H1 (cell line): ENCODE measurements around the gene WSCD2. TPM values are rescaled to one million over a fixed set of nuclear protein-coding genes. Genes with fewer than 3 reads are reported as not detected.

Experiments used
- CTCF ChIA-PET: fragments of 300-600 bp; sonication (Branson Sonifier 250); formaldehyde crosslinking; loops from one replicate; lab custom pipeline; 2021; ENCODE audit not compliant: partially characterized antibody; lab: Charles Lee
- POLR2A ChIA-PET: fragments of 300-600 bp; sonication (Branson Sonifier 250); formaldehyde crosslinking; loops from one replicate; lab custom pipeline; 2021; ENCODE audit warnings: inconsistent platforms; ENCODE audit not compliant: partially characterized antibody; lab: Charles Lee
- DNase-seq, 2 experiments: peaks; one replicate each; pipeline versions ENCODE4 v3.0.0 to v3.0.0-alpha.2; 2010 to 2022; ENCODE audit warnings: low spot score in 2 of 2, low read depth in 1 of 2, mixed read lengths in 1 of 2
- FAIRE-seq: peaks from 2 replicates; lab custom pipeline; 2011; peaks lifted over from hg19 to GRCh38; lab: Jason Lieb, UNC
- H2AFZ ChIP-seq: 2 replicates; pipeline ENCODE4 v1.8.1; 2012; ENCODE audit warnings: low read length, inconsistent platforms
- H2AK5ac ChIP-seq: 2 replicates; pipeline ENCODE4 v1.6.1; 2013; ENCODE audit warnings: low read depth, low read length
- H2BK120ac ChIP-seq: replicated peaks from 2 replicates; pipeline ENCODE3; 2013; ENCODE audit warnings: low read depth, low read length, inconsistent platforms
- H2BK12ac ChIP-seq: 2 replicates; pipeline ENCODE4 v1.6.1; 2013; ENCODE audit warnings: low read depth, low read length
- H2BK15ac ChIP-seq: 2 replicates; pipeline ENCODE4 v1.6.1; 2013; ENCODE audit warnings: low read length
- H2BK20ac ChIP-seq: 2 replicates; pipeline ENCODE4 v1.6.1; 2013; ENCODE audit warnings: low read length
- H2BK5ac ChIP-seq: 2 replicates; pipeline ENCODE4 v1.6.1; 2013; ENCODE audit warnings: low read depth, low read length
- H3K14ac ChIP-seq: 2 replicates; pipeline ENCODE4 v1.6.1; 2013; ENCODE audit warnings: inconsistent platforms; ENCODE audit not compliant: insufficient read length
- H3K18ac ChIP-seq: 2 replicates; pipeline ENCODE4 v1.6.1; 2013; ENCODE audit warnings: low read length; ENCODE audit errors: extremely low read depth
- H3K23ac ChIP-seq: 2 replicates; pipeline ENCODE4 v1.6.1; 2013; ENCODE audit warnings: inconsistent platforms; ENCODE audit not compliant: insufficient read length
- H3K23me2 ChIP-seq: 2 replicates; pipeline ENCODE4 v1.6.1; 2013; ENCODE audit warnings: low read depth, low read length
- H3K27ac ChIP-seq: 2 replicates; pipeline ENCODE4 v1.6.1; 2011; ENCODE audit warnings: low read depth, low read length, inconsistent platforms
- H3K27me3 ChIP-seq, 4 experiments: replicated peaks in 1 of 4; 1 replicate in 1 of 4; 2 replicates in 3 of 4; pipeline versions ENCODE4 v1.6.1 to v1.8.1; 2011 to 2013; ENCODE audit warnings: low read length in 3 of 4, mild to moderate bottlenecking in 3 of 4, inconsistent platforms in 2 of 4, mixed read lengths in 2 of 4, moderate library complexity in 1 of 4; ENCODE audit not compliant: control insufficient read depth in 3 of 4, insufficient read depth in 3 of 4; ENCODE audit errors: extremely low read depth in 1 of 4
- H3K36me3 ChIP-seq, 4 experiments: 2 replicates each; pipeline versions ENCODE4 v1.6.1 to v1.8.1; 2011 to 2013; ENCODE audit warnings: mild to moderate bottlenecking in 4 of 4, low read length in 3 of 4, moderate library complexity in 2 of 4, control low read depth in 1 of 4, inconsistent platforms in 1 of 4; ENCODE audit not compliant: insufficient read depth in 4 of 4, control insufficient read depth in 2 of 4
- H3K4ac ChIP-seq: replicated peaks from 2 replicates; pipeline ENCODE3; 2013; ENCODE audit warnings: low read length, low read depth, mixed read lengths, inconsistent platforms; ENCODE audit not compliant: insufficient read length
- H3K4me1 ChIP-seq, 4 experiments: replicated peaks in 1 of 4; 1 replicate in 1 of 4; 2 replicates in 3 of 4; pipeline versions ENCODE4 v1.6.1 to v1.8.1; 2011 to 2013; ENCODE audit warnings: low read length in 3 of 4, inconsistent platforms in 2 of 4, mixed read lengths in 1 of 4; ENCODE audit not compliant: insufficient read depth in 4 of 4, control insufficient read depth in 3 of 4
- H3K4me2 ChIP-seq, 2 experiments: 2 replicates each; pipeline versions ENCODE4 v1.6.1 to v1.8.1; 2011 to 2013; ENCODE audit warnings: low read depth in 2 of 2, low read length in 2 of 2, control low read depth in 1 of 2, inconsistent platforms in 1 of 2, mild to moderate bottlenecking in 1 of 2; ENCODE audit not compliant: insufficient read depth in 1 of 2
- H3K4me3 ChIP-seq, 4 experiments: fragments of 200-600, 300-600 bp in 1 of 4; sonication (generic), shearing (Covaris generic), sonication (Bioruptor Twin) in 1 of 4; 2 replicates each; pipeline versions ENCODE4 v1.5.1 to v1.8.1; 2011 to 2016; ENCODE audit warnings: low read length in 4 of 4, low read depth in 3 of 4, control low read depth in 2 of 4, inconsistent platforms in 2 of 4, mild to moderate bottlenecking in 2 of 4, mixed read lengths in 1 of 4, moderate library complexity in 1 of 4; ENCODE audit not compliant: insufficient read depth in 2 of 4; ENCODE audit errors: extremely low read depth in 1 of 4
- H3K56ac ChIP-seq: replicated peaks from 2 replicates; pipeline ENCODE3; 2013; ENCODE audit warnings: low read depth, mild to moderate bottlenecking, mixed read lengths, low read length, inconsistent platforms; ENCODE audit not compliant: insufficient read length
- H3K79me1 ChIP-seq: 2 replicates; pipeline ENCODE4 v1.6.1; 2013; ENCODE audit warnings: low read depth, low read length, control low read depth
- H3K79me2 ChIP-seq, 2 experiments: 2 replicates each; pipeline versions ENCODE4 v1.6.1 to v1.8.1; 2012 to 2013; ENCODE audit warnings: low read length in 2 of 2, mild to moderate bottlenecking in 2 of 2, inconsistent platforms in 1 of 2; ENCODE audit not compliant: insufficient read depth in 2 of 2, control insufficient read depth in 1 of 2
- H3K9ac ChIP-seq, 4 experiments: replicated peaks in 1 of 4; 1 replicate in 1 of 4; 2 replicates in 3 of 4; pipeline versions ENCODE4 v1.6.1 to v1.8.1; 2011 to 2013; ENCODE audit warnings: low read depth in 3 of 4, low read length in 3 of 4, control low read depth in 2 of 4, mild to moderate bottlenecking in 2 of 4, moderate library complexity in 2 of 4, inconsistent platforms in 1 of 4; ENCODE audit errors: extremely low read depth in 1 of 4
- H3K9me3 ChIP-seq, 2 experiments: 2 replicates each; pipeline versions ENCODE4 v1.6.1 to v1.8.1; 2012 to 2013; ENCODE audit warnings: mild to moderate bottlenecking in 2 of 2, moderate library complexity in 2 of 2, control low read depth in 1 of 2, inconsistent platforms in 1 of 2, low read depth in 1 of 2, low read length in 1 of 2, mixed read lengths in 1 of 2; ENCODE audit not compliant: insufficient read depth in 2 of 2
- H4K20me1 ChIP-seq, 2 experiments: replicated peaks in 1 of 2; 2 replicates each; pipeline versions ENCODE3 to v1.8.1; 2011 to 2013; ENCODE audit warnings: inconsistent platforms in 2 of 2, low read length in 2 of 2, mild to moderate bottlenecking in 1 of 2; ENCODE audit not compliant: insufficient read depth in 2 of 2, control insufficient read depth in 1 of 2
- H4K5ac ChIP-seq: 2 replicates; pipeline ENCODE4 v1.6.1; 2013; ENCODE audit warnings: low read length, low read depth, mixed read lengths, inconsistent platforms; ENCODE audit not compliant: insufficient read length
- H4K8ac ChIP-seq: 2 replicates; pipeline ENCODE4 v1.8.0; 2013; ENCODE audit warnings: mild to moderate bottlenecking, moderate library complexity, low read length, inconsistent platforms; ENCODE audit not compliant: insufficient read depth; ENCODE audit errors: extremely low read depth
- H4K91ac ChIP-seq: replicated peaks from 2 replicates; pipeline ENCODE3; 2013; ENCODE audit warnings: low read length, mixed read lengths, inconsistent platforms; ENCODE audit not compliant: insufficient read length
- BACH1 ChIP-seq: IDR thresholded peaks from 2 replicates; pipeline ENCODE4 v1.6.1; 2012; ENCODE audit warnings: low read length, improper control_type of control experiment
- CBX5 ChIP-seq: fragments of 300-800, 300-1000 bp; sonication (generic); IDR thresholded peaks from 2 replicates; pipeline ENCODE4 v1.7.1; 2016; ENCODE audit warnings: antibody characterized with exemption, low read length, low read depth
- CBX8 ChIP-seq: fragments of 300-800, 300-1000 bp; sonication (generic); IDR thresholded peaks from 2 replicates; pipeline ENCODE4 v1.7.1; 2016; ENCODE audit warnings: low read depth, low read length, borderline replicate concordance
- CHD2 ChIP-seq: IDR thresholded peaks from 2 replicates; pipeline ENCODE4 v1.6.1; 2012; ENCODE audit warnings: low read length, improper control_type of control experiment
- JUN ChIP-seq: IDR thresholded peaks from 2 replicates; pipeline ENCODE4 v1.6.1; 2011; ENCODE audit warnings: low read depth, mild to moderate bottlenecking, improper control_type of control experiment, low read length
- POU5F1 ChIP-seq: IDR thresholded peaks from 2 replicates; pipeline ENCODE4 v1.6.1; 2011; ENCODE audit warnings: low read depth, mild to moderate bottlenecking, low read length, moderate library complexity
- RFX5 ChIP-seq: IDR thresholded peaks from 2 replicates; pipeline ENCODE4 v1.6.1; 2011; ENCODE audit warnings: low read depth, low read length, improper control_type of control experiment, borderline replicate concordance
- SAP30 ChIP-seq: fragments of 300-600 bp; sonication (generic); IDR thresholded peaks from 2 replicates; pipeline ENCODE4 v1.7.1; 2012; ENCODE audit warnings: low read length, moderate library complexity, mild to moderate bottlenecking, inconsistent platforms; ENCODE audit not compliant: insufficient read depth, insufficient replicate concordance
- TBP ChIP-seq: IDR thresholded peaks from 2 replicates; pipeline ENCODE4 v1.6.1; 2011; ENCODE audit warnings: low read depth, low read length, improper control_type of control experiment
- YY1 ChIP-seq: IDR thresholded peaks from 2 replicates; pipeline ENCODE4 v1.6.1; 2011; ENCODE audit warnings: low read depth, mild to moderate bottlenecking, low read length
- ZNF274 ChIP-seq: IDR thresholded peaks from 2 replicates; pipeline ENCODE4 v1.7.0; 2012; ENCODE audit warnings: low read length, borderline replicate concordance; ENCODE audit errors: extremely low read depth
- WGBS, 2 experiments: shearing (Covaris generic) in 1 of 2; methylation state at CpG; one replicate each; pipeline versions ENCODE4 v1.1.6 to v1.1.7; 2013 to 2015; ENCODE audit warnings: low lambda C conversion rate in 2 of 2, mixed read lengths in 2 of 2, inconsistent platforms in 1 of 2, low coverage in 1 of 2, missing lambda C conversion rate in 1 of 2; ENCODE audit not compliant: insufficient replicate concordance in 2 of 2, insufficient coverage in 1 of 2, insufficient read length in 1 of 2; ENCODE audit errors: extremely low coverage in 1 of 2, missing lambda C conversion rate in 1 of 2; 5-methylcytosine and 5-hydroxymethylcytosine counted together
- polyA plus RNA-seq, 7 experiments: library from polyadenylated mRNA; depleted of rRNA in 3 of 7; stranded (reverse) in 5 of 7; unstranded in 2 of 7; fragments of >200 nt in 5 of 7; fragments of 200-250 nt in 2 of 7; gene quantifications; 1 replicate in 5 of 7; 2 replicates in 1 of 7; 4 replicates in 1 of 7; pipeline versions ENCODE4 v1.2.1 to v1.2.3, GENCODE V29; 2011 to 2013; ENCODE audit warnings: missing spikeins in 2 of 7, mixed read lengths in 2 of 7
- total RNA-seq: library from RNA; stranded (reverse); fragmentation: NEBNext Ultra II Directional; extraction: Animal tissue kit (Norgen Biotek cat#: 25700); gene quantifications from 2 replicates; pipeline ENCODE4 v1.2.1, GENCODE V29; 2021
- TF ChIP-seq, protein P1 (sequence below), 3 experiments: IDR thresholded peaks; 1 replicate in 2 of 3; 2 replicates in 1 of 3; pipeline versions ENCODE4 v1.5.1 to v1.6.1; 2011; ENCODE audit warnings: low read length in 3 of 3, mild to moderate bottlenecking in 3 of 3, inconsistent platforms in 2 of 3, low read depth in 1 of 3, moderate library complexity in 1 of 3; ENCODE audit not compliant: insufficient read depth in 1 of 3; ENCODE audit errors: control extremely low read depth in 1 of 3

Gene WSCD2
- total and polyA plus RNA-seq, 2 of the 8 experiments (the other 6 are each of a cell fraction or from before 2014, with no cell fraction given) = 1.3 to 2.2 TPM

DNA sequence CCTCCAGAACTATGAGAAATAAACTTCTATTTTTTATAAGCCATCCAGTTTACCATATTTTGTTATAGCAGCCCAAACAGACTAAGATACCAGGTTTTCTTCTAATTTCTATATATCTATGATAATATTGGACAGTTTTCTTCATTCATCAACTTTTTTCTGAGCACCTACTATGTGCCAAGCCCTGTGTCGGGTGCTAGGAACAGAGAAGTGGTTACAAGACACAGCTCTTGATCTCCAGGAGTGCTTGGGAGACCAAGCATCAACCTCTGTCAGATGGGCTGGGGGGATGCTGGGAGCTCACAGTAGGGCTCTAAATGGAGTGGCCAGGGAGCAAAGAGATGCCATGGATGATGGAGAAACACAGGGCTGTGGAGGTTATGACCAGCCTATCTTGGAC lies 2.9 kb upstream of the WSCD2 start:
- ChIA-PET CTCF (interaction anchor here (0.9 to 1.0 kb wide), 2 partner anchors 26 to 34 kb away, joined by 3 read pairs; no protein-coding TSS in a partner anchor), POLR2A (no interaction called here)
- Histone ChIP-seq H3K23me2 (peaks cover 10% of the 10 kb centered on the region; the same call in 1 of the 2 replicates), H4K20me1 (peaks cover 0 to 1% of the 10 kb centered on the region in 2 experiments), H3K56ac (no peak overlapping the region), H4K5ac (no peak overlapping the region), H3K18ac (no peak overlapping the region), H3K4me1 (peaks cover 0 to 11% (median 0%) of the 10 kb centered on the region in 4 experiments; a peak in 3 of 7 replicates), H4K8ac (no peak overlapping the region), H3K27ac (no peak overlapping the region), H2AFZ (no peak overlapping the region), H3K36me3 (no peaks in the 10 kb centered on the region), H2BK5ac (no peak overlapping the region), H2BK120ac (no peak overlapping the region), H3K4ac (no peak overlapping the region), H2AK5ac (no peak overlapping the region), H3K14ac (no peak overlapping the region), H3K23ac (no peak overlapping the region), H2BK15ac (no peak overlapping the region), H3K27me3 (peaks cover 0 to 14% (median 6%) of the 10 kb centered on the region in 4 experiments; a peak in 3 of 7 replicates), H3K4me3 (no peak overlapping the region), H3K9me3 (peaks cover 0 to 3% of the 10 kb centered on the region in 2 experiments; a peak in 2 of 4 replicates), H3K9ac (no peak overlapping the region), H2BK20ac (no peak overlapping the region), H2BK12ac (no peak overlapping the region), H3K4me2 (no peak overlapping the region), H4K91ac (no peak overlapping the region), H3K79me1 (no peaks in the 10 kb centered on the region), H3K79me2 (no peaks in the 10 kb centered on the region)
- no peak for FAIRE-seq
- no peak for DNase-seq
- WGBS, 2 experiments = 100% methylated on average over 1 of the region's 1 CpG; no CpG with 5 or more reads in 1 of the 2 experiments
- TF ChIP-seq RFX5 = no peak
- TF ChIP-seq POU5F1 = no peak
- no peak for TF ChIP-seq CBX8
- no peak for TF ChIP-seq SAP30
- TF ChIP-seq, protein P1, sequence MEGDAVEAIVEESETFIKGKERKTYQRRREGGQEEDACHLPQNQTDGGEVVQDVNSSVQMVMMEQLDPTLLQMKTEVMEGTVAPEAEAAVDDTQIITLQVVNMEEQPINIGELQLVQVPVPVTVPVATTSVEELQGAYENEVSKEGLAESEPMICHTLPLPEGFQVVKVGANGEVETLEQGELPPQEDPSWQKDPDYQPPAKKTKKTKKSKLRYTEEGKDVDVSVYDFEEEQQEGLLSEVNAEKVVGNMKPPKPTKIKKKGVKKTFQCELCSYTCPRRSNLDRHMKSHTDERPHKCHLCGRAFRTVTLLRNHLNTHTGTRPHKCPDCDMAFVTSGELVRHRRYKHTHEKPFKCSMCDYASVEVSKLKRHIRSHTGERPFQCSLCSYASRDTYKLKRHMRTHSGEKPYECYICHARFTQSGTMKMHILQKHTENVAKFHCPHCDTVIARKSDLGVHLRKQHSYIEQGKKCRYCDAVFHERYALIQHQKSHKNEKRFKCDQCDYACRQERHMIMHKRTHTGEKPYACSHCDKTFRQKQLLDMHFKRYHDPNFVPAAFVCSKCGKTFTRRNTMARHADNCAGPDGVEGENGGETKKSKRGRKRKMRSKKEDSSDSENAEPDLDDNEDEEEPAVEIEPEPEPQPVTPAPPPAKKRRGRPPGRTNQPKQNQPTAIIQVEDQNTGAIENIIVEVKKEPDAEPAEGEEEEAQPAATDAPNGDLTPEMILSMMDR (IDR thresholded peaks at IDR 0.05; ENCODE audit: control extremely low read depth in 1 of 3, insufficient read depth in 1 of 3, low read depth in 1 of 3, low read length in 3 of 3) = no peak
- TF ChIP-seq CBX5 = no peak
- TF ChIP-seq YY1 = no peak
- TF ChIP-seq ZNF274 = no peak
- no peak for TF ChIP-seq BACH1
- no peak for TF ChIP-seq TBP
- TF ChIP-seq JUN = no peak
- TF ChIP-seq CHD2 = no peak
